HL-60 (cell line): ENCODE data around the gene NR4A1.

Experiments used
- DNase-seq, 2 experiments: peaks; one replicate each; pipeline ENCODE4 v3.0.0-alpha.2; 2010 to 2020; ENCODE audit warnings: low read depth in 1 of 2, low spot score in 1 of 2
- H3K27ac ChIP-seq: fragments of 250-450 bp; sonication (Bioruptor Pico); replicated peaks from 2 replicates; pipeline ENCODE4 v1.5.1; 2020; ENCODE audit warnings: mild to moderate bottlenecking, moderate library complexity
- H3K27me3 ChIP-seq: fragments of 250-450 bp; sonication (Bioruptor Pico); 2 replicates; pipeline ENCODE4 v1.5.1; 2021; ENCODE audit warnings: mild to moderate bottlenecking, moderate library complexity; ENCODE audit not compliant: insufficient read depth, poor library complexity, severe bottlenecking
- H3K4me3 ChIP-seq: replicated peaks from 2 replicates; pipeline ENCODE4 v1.5.1; 2011; ENCODE audit warnings: mild to moderate bottlenecking, control low read depth, low read length; ENCODE audit not compliant: insufficient read depth
- CTCF ChIP-seq: IDR thresholded peaks from one replicate; pipeline ENCODE4 v1.5.1; 2011; ENCODE audit warnings: low read length, control low read depth, inconsistent platforms; ENCODE audit not compliant: insufficient read depth
- GABPA ChIP-seq: IDR thresholded peaks from 2 replicates; pipeline ENCODE4 v1.6.1; 2012; ENCODE audit warnings: low read depth
- POLR2AphosphoS5 ChIP-seq: IDR thresholded peaks from 2 replicates; pipeline ENCODE4 v1.6.1; 2012; ENCODE audit warnings: low read depth
- REST ChIP-seq: IDR thresholded peaks from 2 replicates; pipeline ENCODE4 v1.6.1; 2012; ENCODE audit warnings: low read depth; ENCODE audit not compliant: insufficient replicate concordance
- SPI1 ChIP-seq: IDR thresholded peaks from 2 replicates; pipeline ENCODE4 v1.6.1; 2012; ENCODE audit warnings: low read depth, mild to moderate bottlenecking, borderline replicate concordance

The NR4A1 gene

GRCh38 chr12:52038447-52038846 is 12.8 kb upstream of the NR4A1 start:
- Histone ChIP-seq H3K27ac (no peak overlapping the region), H3K4me3 (no peak overlapping the region), H3K27me3 (peaks cover 3% of the 10 kb centered on the region)
- DNase-seq = no peak
- TF ChIP-seq POLR2AphosphoS5 (no peak), CTCF (no peak), GABPA (no peak), SPI1 (no peak), REST (no peak)

- H3K27ac ChIP-seq = no peak overlapping the region
- no peak overlapping the region for H3K4me3 ChIP-seq
- H3K27me3 ChIP-seq = peaks cover 3% of the 10 kb centered on the region
- DNase-seq = no peak
- TF ChIP-seq GABPA = no peak
- no peak for TF ChIP-seq REST
- no peak for TF ChIP-seq SPI1
- TF ChIP-seq POLR2AphosphoS5 = no peak
- TF ChIP-seq CTCF = no peak
Observed at GRCh38 chr12:52041035-52041434, 10.2 kb upstream of the NR4A1 start.

- no peak for DNase-seq
- no peak for TF ChIP-seq POLR2AphosphoS5
- no peak for TF ChIP-seq SPI1
- no peak for TF ChIP-seq GABPA
- TF ChIP-seq REST = peak; percentile 88
- TF ChIP-seq CTCF = no peak
- H3K4me3 ChIP-seq = no peak overlapping the region
- H3K27ac ChIP-seq = no peak overlapping the region
- peaks cover 3% of the 10 kb centered on the region for H3K27me3 ChIP-seq
Observed at GRCh38 chr12:52041695-52042123, 9.5 kb upstream of the NR4A1 start.
